HG02885 (cell line): Measurements from ENCODE around the gene KCNMA1.
"Not testable (repeated sequence)": the region's sequence is repeated elsewhere in the genome, so short reads cannot be mapped to it uniquely, and the experiment has no call there.

Experiments used
- ATAC-seq: cut with Tn5 transposase; IDR thresholded peaks from one replicate; pipeline ENCODE4 v1.9.1; 2021; ENCODE audit warnings: mild to moderate bottlenecking; ENCODE audit not compliant: unreplicated experiment, poor library complexity

KCNMA1 gene

DNA sequence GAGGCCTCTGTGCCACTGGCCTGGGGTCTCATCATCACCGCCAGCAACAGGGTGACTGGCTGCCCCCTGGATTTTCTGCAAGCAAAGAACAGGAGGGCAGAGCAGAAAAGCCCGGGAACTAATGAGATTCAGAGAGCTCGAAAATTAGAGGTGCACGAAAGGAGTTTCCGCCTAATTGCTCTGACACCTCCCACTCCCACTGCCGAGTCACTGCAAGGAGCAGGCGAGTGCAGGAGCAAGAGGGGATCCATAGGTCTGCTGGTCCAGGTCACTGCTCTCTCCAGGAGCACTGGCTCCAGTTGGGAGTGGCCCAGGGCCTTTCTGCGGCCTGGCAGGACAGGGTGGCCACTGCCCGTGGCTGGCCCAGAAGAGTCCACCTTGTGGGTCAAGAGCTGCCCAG lies 276.2 kb downstream of the KCNMA1 start:
- ATAC-seq, result no peak

DNA sequence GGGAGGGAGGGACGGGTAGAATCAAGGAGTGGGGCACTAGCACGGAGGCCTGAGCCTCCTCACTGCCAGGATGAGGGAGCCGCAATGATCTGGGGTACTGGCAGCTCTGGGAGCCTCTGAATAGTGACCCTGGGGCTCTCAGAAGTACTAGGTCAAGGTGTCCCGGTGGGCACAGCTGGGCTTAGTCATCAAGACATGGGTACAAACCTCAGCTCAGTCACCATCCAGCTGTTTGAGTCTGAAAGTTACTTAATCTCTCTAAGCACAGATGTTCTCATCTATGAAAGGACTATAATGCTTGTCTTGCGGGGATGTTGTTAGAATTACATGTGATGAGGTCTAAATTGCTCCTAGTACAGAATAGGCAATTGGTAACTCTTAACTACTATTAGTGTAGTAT lies 276.8 kb downstream of the KCNMA1 start:
- ATAC-seq, result no peak

DNA sequence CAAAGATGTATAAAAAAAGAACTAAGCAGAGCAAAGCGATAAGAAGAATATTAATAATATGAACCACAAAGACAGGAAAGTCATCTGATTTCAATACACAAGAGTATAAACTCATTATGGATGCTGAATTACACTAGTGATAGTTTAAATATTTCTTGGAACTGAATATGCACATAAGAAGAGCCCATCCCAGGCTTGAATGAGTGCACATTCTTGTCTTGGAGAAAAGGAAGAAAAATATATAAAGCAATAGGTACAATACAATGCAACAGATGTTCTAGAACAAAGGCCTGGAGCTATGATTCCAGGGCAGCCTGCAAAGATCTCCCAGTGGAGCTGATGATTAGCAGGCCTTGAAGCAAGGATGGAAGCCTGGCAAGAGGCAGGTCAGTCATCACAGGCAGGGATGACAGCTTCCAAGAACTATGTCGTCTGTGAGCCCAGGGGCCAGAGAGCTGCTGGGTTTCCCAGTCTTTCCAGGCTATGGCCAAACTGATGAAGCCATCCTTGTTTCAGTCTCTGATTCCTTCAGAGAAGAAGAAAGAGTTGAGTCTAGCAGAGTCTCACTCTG lies 277.6 kb downstream of the KCNMA1 start:
- no peak for ATAC-seq

DNA sequence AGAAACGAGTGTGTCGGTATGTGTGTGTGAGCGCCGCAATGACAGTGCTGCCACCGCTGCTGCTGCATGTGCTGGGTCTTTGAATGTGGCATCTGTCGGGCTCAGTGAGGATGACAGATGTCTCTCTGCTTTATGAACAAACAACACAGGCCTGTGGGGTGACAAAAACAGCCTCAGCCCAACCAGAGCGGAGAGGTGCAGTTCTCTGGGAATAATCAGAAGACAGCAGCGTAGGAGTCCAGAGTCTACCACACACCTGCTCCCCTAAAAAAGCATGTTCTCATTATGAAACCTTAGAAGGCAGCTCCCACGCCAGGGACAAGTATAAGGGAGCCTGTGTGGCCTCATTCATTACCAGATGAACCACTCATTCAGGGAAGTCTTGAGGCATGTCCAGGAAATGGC lies 278.3 kb downstream of the KCNMA1 start:
- ATAC-seq, result no peak

DNA sequence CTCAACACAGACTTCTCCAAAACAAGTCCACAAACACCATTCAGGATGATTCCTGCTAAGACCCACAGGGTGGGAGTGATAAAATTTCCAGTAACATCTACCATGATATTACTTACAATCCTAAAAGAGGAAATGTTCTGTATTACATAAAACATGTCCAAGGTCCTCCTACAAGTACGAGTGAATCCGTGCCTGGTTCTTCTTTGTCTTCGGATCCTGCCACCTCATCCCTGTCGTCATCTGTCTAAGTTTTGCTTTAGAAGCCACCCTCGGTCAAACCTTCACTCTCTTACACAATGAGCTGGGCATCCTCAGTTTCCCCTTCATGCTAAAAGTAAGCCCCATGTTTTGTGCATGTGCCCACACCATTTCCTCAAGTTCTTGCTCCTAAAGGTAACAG lies 279.0 kb downstream of the KCNMA1 start:
- no peak for ATAC-seq

DNA sequence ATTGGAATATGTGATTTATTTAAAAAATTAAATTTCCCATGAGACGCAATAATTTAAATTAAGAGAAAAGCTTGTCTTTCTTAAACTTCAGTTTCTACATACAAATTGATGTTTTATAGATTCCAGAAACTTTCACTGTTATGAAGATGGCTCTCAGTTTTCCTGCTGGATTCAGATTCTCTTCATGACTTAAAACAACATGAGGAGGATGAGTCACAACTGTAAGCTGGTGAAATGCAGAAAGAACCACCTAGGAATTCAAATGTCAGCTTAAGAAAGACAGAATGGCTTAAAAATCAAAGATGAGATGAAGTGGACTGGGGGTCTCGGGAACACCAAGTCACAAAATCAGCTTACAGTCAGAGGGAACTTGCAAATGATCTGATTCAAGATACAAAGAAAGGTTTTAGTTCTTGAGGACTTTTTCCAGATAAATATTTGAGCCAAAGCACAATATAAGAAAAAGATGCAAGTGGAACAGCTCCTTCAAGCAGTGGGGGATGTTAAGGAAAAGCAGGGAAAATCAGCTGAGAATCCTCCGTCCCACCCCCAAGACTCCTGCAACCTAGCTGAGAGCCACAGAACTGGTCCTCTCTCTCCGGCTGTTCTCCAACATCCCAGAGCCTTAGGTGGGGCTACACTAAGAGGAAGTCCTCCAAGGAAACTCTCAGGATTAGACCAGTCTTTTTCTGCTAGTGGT lies 279.8 kb downstream of the KCNMA1 start:
- no peak for ATAC-seq

DNA sequence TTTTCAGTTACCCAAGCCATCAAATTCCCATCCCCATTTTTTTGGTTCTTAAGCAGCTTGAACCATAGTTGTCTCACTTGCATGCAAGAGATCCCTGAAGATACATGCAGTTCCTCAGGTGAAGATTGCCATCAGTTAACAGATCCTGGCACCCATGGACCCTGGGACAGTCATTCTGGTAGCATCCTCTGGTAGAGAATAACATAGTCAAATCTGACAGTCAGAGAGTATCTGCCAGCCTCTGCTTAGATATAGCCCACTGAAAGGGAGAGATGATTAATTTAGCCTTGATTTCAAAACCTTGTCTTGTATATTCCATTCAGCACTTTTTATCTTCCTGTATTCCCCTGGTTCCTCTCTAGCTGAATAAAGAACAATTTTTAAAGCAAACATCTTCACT lies 280.4 kb downstream of the KCNMA1 start:
- no peak for ATAC-seq

- no peak for ATAC-seq
These were observed 281.8 kb downstream of the KCNMA1 start for GRCh38 chr10:77355844-77356243.

GRCh38 chr10:77351386-77351785 lies 286.2 kb downstream of the KCNMA1 start:
- ATAC-seq, result no peak

- ATAC-seq, result no peak
These were observed 286.9 kb downstream of the KCNMA1 start for GRCh38 chr10:77350711-77351119.

GRCh38 chr10:77350134-77350533 lies 287.5 kb downstream of the KCNMA1 start:
- no peak for ATAC-seq

DNA sequence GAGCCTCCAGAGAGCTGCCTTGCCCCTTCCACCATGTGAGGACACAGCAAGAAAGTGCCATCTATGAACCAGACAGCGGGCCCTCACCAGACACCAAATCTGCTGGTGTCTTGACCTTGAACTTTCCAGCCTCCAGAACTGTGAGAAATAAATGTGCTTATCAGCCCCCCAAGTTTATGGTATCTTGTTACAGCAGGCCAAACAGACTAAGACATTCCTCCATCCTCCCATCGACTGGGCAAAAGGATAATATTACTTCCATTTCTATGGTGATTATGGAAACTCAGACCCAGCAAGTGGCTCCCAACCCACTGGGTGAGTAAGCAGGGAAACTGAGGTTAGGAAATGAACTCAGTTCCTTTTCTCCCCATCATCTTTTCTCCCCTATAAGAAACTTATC lies 288.4 kb downstream of the KCNMA1 start:
- no peak for ATAC-seq

- no peak for ATAC-seq
These were observed 288.9 kb downstream of the KCNMA1 start for GRCh38 chr10:77348751-77349150.

- no peak for ATAC-seq
These were observed 289.5 kb downstream of the KCNMA1 start for GRCh38 chr10:77348082-77348481.

- ATAC-seq, result no peak
These were observed 290.6 kb downstream of the KCNMA1 start for GRCh38 chr10:77347052-77347451.

DNA sequence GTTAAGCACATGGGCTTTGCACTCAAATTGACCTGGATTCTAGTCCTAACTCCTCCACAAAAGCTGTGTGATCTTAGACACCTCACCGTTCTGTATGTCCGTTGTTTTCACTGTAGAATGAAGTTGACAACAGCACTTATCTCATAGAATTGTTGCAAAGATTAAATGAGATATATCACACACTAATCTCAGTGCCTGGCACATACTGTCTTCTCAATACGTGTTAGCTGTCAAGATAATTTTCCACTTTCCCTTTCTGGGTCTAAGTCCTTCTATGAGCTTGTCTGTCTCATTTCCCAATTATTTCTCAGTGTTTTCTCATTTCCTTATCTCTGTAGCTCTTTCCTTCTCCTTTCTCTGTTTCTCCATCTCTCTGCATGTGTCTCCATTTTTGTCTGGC lies 296.6 kb downstream of the KCNMA1 start:
- no peak for ATAC-seq

DNA sequence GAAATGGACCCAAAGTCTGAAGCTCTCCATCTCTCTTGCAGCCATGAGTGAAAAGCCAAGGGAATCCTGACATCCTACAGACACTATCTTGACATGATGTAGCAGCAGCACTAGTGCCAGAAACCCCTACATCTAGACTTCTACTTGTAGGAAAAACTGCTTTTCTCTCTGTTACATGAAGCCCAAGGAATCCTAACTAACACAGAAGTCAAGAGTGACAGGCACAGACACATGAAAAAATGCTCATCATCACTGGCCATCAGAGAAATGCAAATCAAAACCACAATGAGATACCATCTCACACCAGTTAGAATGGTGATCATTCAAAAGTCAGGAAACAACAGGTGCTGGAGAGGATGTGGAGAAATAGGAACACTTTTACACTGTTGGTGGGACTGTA lies 297.7 kb downstream of the KCNMA1 start:
- ATAC-seq, result not testable (repeated sequence)

DNA sequence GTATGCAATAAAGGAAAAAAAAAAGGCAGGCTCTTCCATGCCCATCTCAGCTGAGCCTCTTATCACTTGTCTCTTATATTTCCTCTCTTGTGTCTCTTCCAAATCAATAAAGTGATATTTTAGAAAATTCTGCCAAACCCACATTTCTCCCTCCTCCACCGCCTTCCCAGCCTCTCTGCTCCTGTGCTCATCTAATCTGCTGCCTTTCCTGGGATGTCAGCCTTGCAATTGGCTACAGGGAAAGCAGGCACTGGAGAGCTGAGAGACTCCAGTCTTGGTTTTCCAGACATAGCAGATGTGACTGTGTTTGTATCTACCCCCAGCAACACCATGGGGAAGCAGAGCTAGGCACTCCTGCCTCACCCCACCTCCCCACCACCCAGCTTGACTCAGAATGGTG lies 298.4 kb downstream of the KCNMA1 start:
- ATAC-seq, result no peak

GRCh38 chr10:77338143-77338542 lies 299.5 kb downstream of the KCNMA1 start:
- no peak for ATAC-seq

GRCh38 chr10:77334501-77334900 lies 303.1 kb downstream of the KCNMA1 start:
- no peak for ATAC-seq

GRCh38 chr10:77333610-77334340 lies 303.8 kb downstream of the KCNMA1 start:
- ATAC-seq, result no peak

DNA sequence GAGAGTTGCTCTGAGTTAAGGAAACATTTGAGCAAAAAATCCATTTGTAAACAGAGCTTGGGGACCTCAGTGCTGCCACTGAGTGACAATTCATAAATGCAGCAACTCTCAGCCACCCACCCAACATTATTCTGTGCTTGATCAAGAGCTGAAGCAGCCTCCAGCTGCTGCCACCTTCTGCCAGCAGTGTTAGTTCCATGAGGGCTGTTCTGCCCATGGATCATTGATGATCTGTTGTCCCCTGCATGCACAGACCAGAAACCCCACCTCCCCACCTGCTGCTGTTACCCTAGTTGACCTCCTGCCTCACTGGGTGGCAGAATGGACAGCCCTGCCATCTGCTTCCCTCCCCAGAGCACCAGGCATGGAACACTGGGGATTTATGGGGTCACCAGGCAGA lies 305.4 kb downstream of the KCNMA1 start:
- no peak for ATAC-seq
